ENCODE results near the gene SASH3. TPM values are rescaled to one million over a fixed set of nuclear protein-coding genes. Genes with fewer than 3 reads are reported as not detected.

The SASH3 gene
- total RNA-seq, 1 donor from 2014 or later = not detected

DNA sequence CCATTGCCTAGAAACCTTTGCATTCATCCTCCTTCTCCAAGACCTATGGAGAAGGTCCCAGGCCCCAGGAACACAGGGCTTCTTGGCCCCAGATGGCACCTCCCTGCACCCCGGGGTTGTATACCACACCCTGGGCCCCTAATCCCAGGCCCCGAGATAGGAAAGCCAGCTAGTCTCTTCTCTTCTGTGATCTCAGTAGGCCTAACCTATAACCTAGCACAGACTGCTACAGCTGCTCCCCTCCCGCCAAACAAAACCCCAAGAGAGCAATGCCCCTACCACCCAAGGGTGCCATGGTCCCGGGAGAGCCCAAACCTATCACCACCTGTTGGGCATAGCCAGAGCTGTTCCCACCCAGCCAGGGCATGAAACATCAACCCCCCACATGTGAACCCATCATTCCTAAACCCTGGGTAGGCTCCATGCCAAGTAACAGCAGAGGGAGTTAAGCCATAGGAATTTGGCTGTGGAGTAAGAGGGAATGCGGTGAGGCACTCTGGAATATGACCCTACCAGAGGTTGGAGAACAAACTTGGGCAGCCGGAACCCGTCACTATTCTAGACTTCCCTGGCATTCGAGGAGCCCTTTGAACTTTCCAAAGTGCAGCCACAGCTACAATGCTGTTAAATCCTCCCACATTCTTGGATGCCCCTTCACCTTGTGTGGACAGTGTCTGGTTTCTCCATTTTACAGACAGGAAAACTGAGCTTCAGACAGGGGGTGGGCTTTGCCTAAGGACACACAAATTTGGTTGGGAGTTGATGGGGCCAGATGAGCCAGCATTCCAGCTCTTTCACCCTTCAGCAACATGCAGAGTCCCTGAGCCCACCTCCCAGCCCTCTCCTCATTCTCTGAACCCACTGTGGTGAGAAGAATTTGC is 10.9 kb upstream of the SASH3 start:
- TF ChIP-seq, protein P1, sequence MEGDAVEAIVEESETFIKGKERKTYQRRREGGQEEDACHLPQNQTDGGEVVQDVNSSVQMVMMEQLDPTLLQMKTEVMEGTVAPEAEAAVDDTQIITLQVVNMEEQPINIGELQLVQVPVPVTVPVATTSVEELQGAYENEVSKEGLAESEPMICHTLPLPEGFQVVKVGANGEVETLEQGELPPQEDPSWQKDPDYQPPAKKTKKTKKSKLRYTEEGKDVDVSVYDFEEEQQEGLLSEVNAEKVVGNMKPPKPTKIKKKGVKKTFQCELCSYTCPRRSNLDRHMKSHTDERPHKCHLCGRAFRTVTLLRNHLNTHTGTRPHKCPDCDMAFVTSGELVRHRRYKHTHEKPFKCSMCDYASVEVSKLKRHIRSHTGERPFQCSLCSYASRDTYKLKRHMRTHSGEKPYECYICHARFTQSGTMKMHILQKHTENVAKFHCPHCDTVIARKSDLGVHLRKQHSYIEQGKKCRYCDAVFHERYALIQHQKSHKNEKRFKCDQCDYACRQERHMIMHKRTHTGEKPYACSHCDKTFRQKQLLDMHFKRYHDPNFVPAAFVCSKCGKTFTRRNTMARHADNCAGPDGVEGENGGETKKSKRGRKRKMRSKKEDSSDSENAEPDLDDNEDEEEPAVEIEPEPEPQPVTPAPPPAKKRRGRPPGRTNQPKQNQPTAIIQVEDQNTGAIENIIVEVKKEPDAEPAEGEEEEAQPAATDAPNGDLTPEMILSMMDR (IDR thresholded peaks at IDR 0.05; ENCODE audit: insufficient read depth, low read length, severe bottlenecking) = no peak
- no peak overlapping the region for H3K4me3 ChIP-seq (ENCODE audit: low read depth, low read length)
- no peaks in the 10 kb centered on the region for H3K27me3 ChIP-seq (ENCODE audit: control insufficient read depth, insufficient read depth, low read length)
- FAIRE-seq (no peak), DNase-seq (ENCODE audit: low read depth) (no peak)
- H3K36me3 ChIP-seq (ENCODE audit: control insufficient read depth, insufficient read depth, low read length) = no peaks in the 10 kb centered on the region

DNA sequence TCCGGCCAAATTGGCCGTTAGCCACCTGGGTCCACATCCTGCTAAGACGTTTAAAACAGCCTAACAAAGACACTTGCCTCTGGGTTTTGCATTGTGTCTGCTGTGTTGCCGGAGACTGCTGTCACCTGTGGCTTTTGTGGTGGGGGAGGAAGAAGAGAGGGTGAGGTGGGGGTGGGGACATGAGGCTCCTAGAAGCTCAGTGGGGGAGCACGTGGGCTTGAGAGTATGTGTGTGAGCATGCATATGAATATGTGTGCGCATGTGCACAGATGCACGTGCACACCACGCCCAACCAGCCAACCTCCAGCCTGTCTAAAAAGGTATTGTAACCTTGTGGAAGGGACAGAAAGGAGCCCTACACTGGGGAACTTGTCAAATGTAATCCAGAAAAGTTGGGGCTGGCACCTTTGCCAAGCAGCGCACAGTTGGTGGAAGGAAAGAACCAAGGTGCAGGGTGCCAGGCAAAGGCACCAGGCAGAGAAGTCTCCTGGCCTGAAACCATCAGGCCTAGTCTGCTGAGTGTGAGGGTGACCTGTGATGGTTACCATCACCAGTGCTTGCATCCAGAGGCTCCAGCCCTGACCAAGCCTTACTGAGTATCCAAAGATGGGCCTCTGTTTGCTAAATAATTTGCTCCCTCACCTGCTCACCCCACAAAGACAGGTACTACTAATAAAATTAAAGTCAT is 10.1 kb upstream of the SASH3 start:
- Histone ChIP-seq H3K27me3 (ENCODE audit: control insufficient read depth, insufficient read depth, low read length) (no peaks in the 10 kb centered on the region), H3K4me3 (ENCODE audit: low read depth, low read length) (no peak overlapping the region), H3K36me3 (ENCODE audit: control insufficient read depth, insufficient read depth, low read length) (no peaks in the 10 kb centered on the region)
- DNase-seq (ENCODE audit: low read depth) = no peak
- no peak for FAIRE-seq
- TF ChIP-seq, protein P1 (IDR thresholded peaks at IDR 0.05; ENCODE audit: insufficient read depth, low read length, severe bottlenecking) = no peak

DNA sequence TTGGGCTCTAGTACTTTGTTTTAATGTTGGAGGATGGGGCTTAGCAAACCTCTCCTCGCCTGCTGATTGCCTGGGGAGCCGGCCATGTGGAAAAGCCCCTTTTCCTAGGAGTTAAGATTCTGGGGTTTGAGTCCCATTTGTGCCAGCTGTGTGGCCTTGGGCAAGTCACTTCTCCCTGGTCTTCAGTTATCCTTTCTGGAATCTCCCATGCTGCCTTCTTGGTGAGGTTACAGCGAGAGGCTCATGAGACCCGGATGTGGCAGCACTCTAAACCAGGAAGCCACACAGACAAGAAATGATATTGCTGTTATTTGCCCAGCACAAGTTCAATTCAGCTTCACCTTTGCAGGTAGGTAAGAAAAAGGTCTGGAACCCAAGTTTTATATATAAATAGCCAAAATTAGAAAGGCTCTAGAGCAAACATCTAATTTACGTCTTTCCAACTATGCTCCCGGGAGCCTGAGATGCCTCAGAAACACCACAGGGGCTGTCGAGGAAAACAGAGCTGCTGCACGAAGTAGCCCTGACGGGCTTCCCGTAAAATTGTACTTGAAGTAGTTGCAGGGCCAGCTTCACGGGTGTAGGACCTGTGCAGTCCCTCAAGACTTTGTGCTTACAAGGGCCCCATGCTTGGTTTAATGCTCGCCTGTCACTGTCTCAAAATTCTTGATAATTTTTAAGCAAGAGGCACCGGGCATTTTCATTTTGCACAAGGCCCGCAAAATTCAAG is 8.3 kb upstream of the SASH3 start:
- H3K27me3 ChIP-seq (ENCODE audit: control insufficient read depth, insufficient read depth, low read length) = no peaks in the 10 kb centered on the region

DNA sequence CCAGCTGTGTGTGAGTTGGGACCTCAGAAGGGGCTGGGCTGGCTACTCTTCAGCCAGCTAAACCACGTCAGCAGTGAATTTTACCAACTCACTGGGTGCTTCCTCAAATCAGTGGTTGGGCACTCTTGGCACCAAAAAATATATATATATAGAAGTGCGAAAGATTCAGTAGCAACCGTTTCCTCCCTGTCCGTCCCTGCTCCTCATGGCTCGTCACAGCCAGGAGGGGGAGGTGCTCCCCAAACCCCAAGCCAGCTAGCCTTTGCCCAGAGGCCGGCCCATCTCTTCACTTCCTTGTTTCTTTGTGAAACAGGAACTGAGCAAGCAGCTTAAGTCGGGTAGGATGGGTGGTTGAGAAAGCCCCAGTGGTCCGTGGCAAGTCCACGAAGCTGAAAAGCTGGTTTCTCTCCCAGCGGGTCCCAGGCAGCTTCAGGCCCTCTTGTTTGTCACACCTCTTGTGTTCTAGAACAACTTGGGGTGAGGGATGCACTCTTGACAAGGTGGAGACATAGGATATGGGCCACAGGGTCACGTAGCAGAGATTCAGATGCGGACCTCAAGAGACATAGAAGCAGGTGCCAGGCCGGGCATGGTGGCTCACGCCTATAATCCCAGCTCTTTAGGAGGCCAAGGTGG is 6.8 kb upstream of the SASH3 start:
- Histone ChIP-seq H3K36me3 (ENCODE audit: control insufficient read depth, insufficient read depth, low read length) (no peaks in the 10 kb centered on the region), H3K27me3 (ENCODE audit: control insufficient read depth, insufficient read depth, low read length) (no peaks in the 10 kb centered on the region), H3K4me3 (ENCODE audit: low read depth, low read length) (no peak overlapping the region)
- FAIRE-seq (no peak), DNase-seq (ENCODE audit: low read depth) (no peak)
- TF ChIP-seq, protein P1 (IDR thresholded peaks at IDR 0.05; ENCODE audit: insufficient read depth, low read length, severe bottlenecking) = no peak

More for the DNA sequence above, 8.3 kb upstream of the SASH3 start:
- H3K4me3 ChIP-seq (ENCODE audit: low read depth, low read length) = no peak overlapping the region
- TF ChIP-seq, protein P1 (IDR thresholded peaks at IDR 0.05; ENCODE audit: insufficient read depth, low read length, severe bottlenecking) = no peak
- DNase-seq (ENCODE audit: low read depth) (no peak), FAIRE-seq (no peak)
- no peaks in the 10 kb centered on the region for H3K36me3 ChIP-seq (ENCODE audit: control insufficient read depth, insufficient read depth, low read length)

DNA sequence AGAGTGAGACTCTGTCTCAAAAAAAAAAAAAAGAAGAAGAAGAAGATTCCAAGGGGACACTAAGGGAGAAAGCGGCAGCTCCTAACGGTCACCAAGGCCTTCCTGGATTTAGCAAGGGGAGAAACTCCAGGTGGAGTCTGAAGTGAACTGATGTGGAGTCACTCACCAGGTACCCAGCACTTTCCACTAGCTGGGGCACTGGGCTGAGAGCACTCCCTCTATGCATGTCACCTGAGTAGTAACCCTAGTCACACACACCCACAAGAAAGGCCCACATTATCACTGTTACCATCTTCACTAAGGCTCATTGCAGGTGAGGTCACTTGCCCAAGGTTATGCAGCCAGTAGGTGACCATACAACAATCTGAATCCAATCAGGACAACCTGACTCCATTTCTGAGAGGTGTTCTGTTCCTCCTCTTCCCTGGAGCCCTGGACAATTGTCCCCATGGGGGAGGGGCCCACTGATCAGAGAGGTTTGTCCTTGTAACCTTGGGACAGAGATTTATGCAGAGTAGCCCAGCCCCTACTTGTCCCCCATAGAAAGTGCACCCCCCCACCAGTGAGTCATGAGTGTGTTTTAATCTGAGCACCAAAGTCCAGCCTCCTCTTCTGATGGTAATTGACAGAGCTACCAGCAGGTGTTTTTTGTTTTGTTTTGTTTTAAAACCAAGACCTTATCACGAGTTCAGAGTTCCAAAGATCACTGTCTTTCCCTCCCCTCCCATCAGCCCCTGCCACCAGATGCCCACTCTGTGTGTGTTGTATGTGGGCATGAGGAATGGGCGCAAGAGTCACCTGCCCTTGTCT is 5.9 kb upstream of the SASH3 start:
- H3K36me3 ChIP-seq (ENCODE audit: control insufficient read depth, insufficient read depth, low read length) = no peaks in the 10 kb centered on the region
- DNase-seq (ENCODE audit: low read depth) (no peak), FAIRE-seq (no peak)
- H3K27me3 ChIP-seq (ENCODE audit: control insufficient read depth, insufficient read depth, low read length) = no peaks in the 10 kb centered on the region
- H3K4me3 ChIP-seq (ENCODE audit: low read depth, low read length) = no peak overlapping the region
- TF ChIP-seq, protein P1 (IDR thresholded peaks at IDR 0.05; ENCODE audit: insufficient read depth, low read length, severe bottlenecking) = no peak
